NB4 (cell line): ENCODE data around the gene METRNL.

Experiments used
- DNase-seq: peaks from one replicate; pipeline ENCODE4 v3.0.0; 2010; ENCODE audit warnings: low read depth
- H3K4me3 ChIP-seq: one replicate; pipeline ENCODE4 v1.5.1; 2011; ENCODE audit warnings: mild to moderate bottlenecking, low read depth, low read length, moderate library complexity
- CTCF ChIP-seq: IDR thresholded peaks from one replicate; pipeline ENCODE4 v1.5.1; 2012; ENCODE audit warnings: low read depth, low read length
- MAX ChIP-seq: IDR thresholded peaks from 2 replicates; pipeline ENCODE4 v1.6.1; 2011; ENCODE audit warnings: low read depth, low read length
- MYC ChIP-seq: IDR thresholded peaks from 2 replicates; pipeline ENCODE4 v1.6.1; 2011; ENCODE audit warnings: low read depth, low read length
- POLR2A ChIP-seq: IDR thresholded peaks from 2 replicates; pipeline ENCODE4 v1.6.1; 2011; ENCODE audit warnings: mild to moderate bottlenecking; ENCODE audit not compliant: insufficient read length; ENCODE audit errors: extremely low read depth

The METRNL gene

GRCh38 chr17:83111516-83112282 lies 32.3 kb downstream of the METRNL start:
- DNase-seq = no peak
- H3K4me3 ChIP-seq = no peak overlapping the region
- TF ChIP-seq MYC (no peak), MAX (no peak), POLR2A (no peak), CTCF (no peak)

DNA sequence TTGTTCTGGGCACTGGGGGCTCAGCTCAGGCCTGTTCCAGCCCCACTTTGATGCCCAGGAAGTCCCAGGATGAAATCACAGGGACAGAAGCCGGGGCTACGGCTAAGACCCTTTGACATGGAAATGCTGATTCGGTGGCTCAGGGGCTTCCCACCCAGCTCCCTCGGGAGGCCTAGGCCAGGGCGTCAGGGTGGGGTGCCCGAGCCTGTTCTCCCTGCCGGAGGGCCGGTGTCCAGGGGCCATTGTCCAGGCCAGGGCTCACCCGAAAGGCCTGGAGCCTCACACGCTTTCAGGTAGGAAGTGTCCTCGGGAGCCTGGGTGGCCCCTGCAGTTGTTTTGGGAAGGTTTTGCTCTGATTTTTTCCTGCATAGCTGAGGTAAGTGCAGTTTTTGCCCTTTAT lies 34.0 kb downstream of the METRNL start:
- no peak overlapping the region for H3K4me3 ChIP-seq
- no peak for DNase-seq
- TF ChIP-seq MYC (no peak), CTCF (no peak), MAX (no peak), POLR2A (no peak)

- H3K4me3 ChIP-seq = no peak overlapping the region
- TF ChIP-seq POLR2A = no peak
- TF ChIP-seq MAX = no peak
- TF ChIP-seq CTCF = no peak
- TF ChIP-seq MYC = no peak
These were observed 34.4 kb downstream of the METRNL start for GRCh38 chr17:83113792-83114191.

DNA sequence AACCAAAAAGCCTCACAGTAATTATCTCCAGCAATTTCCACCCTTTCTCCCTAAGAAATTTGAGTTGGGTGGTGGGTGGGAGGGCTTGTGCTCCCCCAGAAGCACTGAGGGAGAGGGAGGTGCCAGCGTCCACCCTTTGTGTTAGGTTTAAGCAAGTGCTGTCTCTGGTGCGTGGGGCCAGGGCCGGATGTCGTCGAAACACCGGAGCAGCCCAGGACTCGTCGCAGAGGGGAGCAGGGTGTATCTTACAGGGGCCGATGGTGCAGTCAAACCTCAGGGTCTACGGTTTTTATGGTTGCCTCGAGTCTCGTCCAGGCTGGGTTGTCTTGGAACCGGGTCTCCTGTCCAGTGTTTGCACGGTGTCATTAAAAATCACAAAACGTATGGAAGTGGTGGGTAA lies 35.3 kb downstream of the METRNL start:
- no peak for DNase-seq
- no peak overlapping the region for H3K4me3 ChIP-seq
- TF ChIP-seq CTCF = no peak
- no peak for TF ChIP-seq MAX
- TF ChIP-seq MYC = no peak
- no peak for TF ChIP-seq POLR2A

More at GRCh38 chr17:83113792-83114191, 34.4 kb downstream of the METRNL start:
- DNase-seq = no peak

- TF ChIP-seq MAX (no peak), POLR2A (no peak), CTCF (no peak), MYC (no peak)
- DNase-seq = no peak
- H3K4me3 ChIP-seq = no peak overlapping the region
These were observed 35.8 kb downstream of the METRNL start for GRCh38 chr17:83115202-83115651.
